HG02840 (cell line): ENCODE data around the gene NANOGP8.

Source experiments
- ATAC-seq: cut with Tn5 transposase; IDR thresholded peaks from one replicate; pipeline ENCODE4 v1.9.1; 2021; ENCODE audit warnings: mild to moderate bottlenecking, moderate library complexity, moderate number of reproducible peaks; ENCODE audit not compliant: unreplicated experiment, low FRiP score

NANOGP8 gene

GRCh38 chr15:35061161-35061824, 23.8 kb downstream of the NANOGP8 start:
- ATAC-seq: no peak

GRCh38 chr15:35060591-35060990, 24.5 kb downstream of the NANOGP8 start:
- no peak for ATAC-seq

GRCh38 chr15:35058534-35059054, 26.5 kb downstream of the NANOGP8 start:
- no peak for ATAC-seq

- no peak for ATAC-seq
Observed at GRCh38 chr15:35055416-35056105, 29.5 kb downstream of the NANOGP8 start.

- ATAC-seq: no peak
Observed at GRCh38 chr15:35054380-35054779, 30.7 kb downstream of the NANOGP8 start.

GRCh38 chr15:35047996-35048395, 37.1 kb downstream of the NANOGP8 start:
- no peak for ATAC-seq

- no peak for ATAC-seq
Observed at GRCh38 chr15:35047528-35047927, 37.6 kb downstream of the NANOGP8 start.

GRCh38 chr15:35043373-35044095, 41.6 kb downstream of the NANOGP8 start:
- no peak for ATAC-seq

GRCh38 chr15:35040339-35041255, 44.5 kb downstream of the NANOGP8 start:
- no peak for ATAC-seq

GRCh38 chr15:35038626-35039451, 46.3 kb downstream of the NANOGP8 start:
- ATAC-seq: no peak
